Endometrium (tissue), 2 donors: ENCODE results near the gene CES1.
"Not testable (repeated sequence)": the region's sequence is repeated elsewhere in the genome, so short reads cannot be mapped to it uniquely, and the experiment has no call there.

Experiments
- FAIRE-seq: peaks from 2 replicates; lab custom pipeline; 2012; peaks lifted over from hg19 to GRCh38; lab: Jason Lieb, UNC
- donor health status: control.
- donor health status: control.

Gene CES1

GRCh38 chr16:55830658-55831294 lies 2.1 kb downstream of the CES1 start:
- FAIRE-seq, result no peak

- FAIRE-seq, result not testable (repeated sequence)
Observed at GRCh38 chr16:55829232-55829631, 3.7 kb downstream of the CES1 start.

GRCh38 chr16:55828680-55829079 lies 4.2 kb downstream of the CES1 start:
- FAIRE-seq, result no peak

GRCh38 chr16:55825115-55825728 lies 7.7 kb downstream of the CES1 start:
- no peak for FAIRE-seq

- no peak for FAIRE-seq
Observed at GRCh38 chr16:55824473-55825000, 8.4 kb downstream of the CES1 start.

GRCh38 chr16:55822280-55822810 lies 10.6 kb downstream of the CES1 start:
- FAIRE-seq, result no peak

- no peak for FAIRE-seq
Observed at GRCh38 chr16:55821210-55821609, 11.7 kb downstream of the CES1 start.

- FAIRE-seq, result no peak
Observed at GRCh38 chr16:55820615-55821014, 12.3 kb downstream of the CES1 start.

- FAIRE-seq, result no peak
Observed at GRCh38 chr16:55817236-55817912, 15.5 kb downstream of the CES1 start.

GRCh38 chr16:55816222-55816621 lies 16.7 kb downstream of the CES1 start:
- not testable (repeated sequence) for FAIRE-seq

GRCh38 chr16:55815320-55815719 lies 17.6 kb downstream of the CES1 start:
- FAIRE-seq, result no peak

- FAIRE-seq, result not testable (repeated sequence)
Observed at GRCh38 chr16:55814174-55814573, 18.7 kb downstream of the CES1 start.

GRCh38 chr16:55813730-55814129 lies 19.2 kb downstream of the CES1 start:
- FAIRE-seq, result not testable (repeated sequence)

- no peak for FAIRE-seq
Observed at GRCh38 chr16:55812951-55813350, 19.9 kb downstream of the CES1 start.

GRCh38 chr16:55811811-55812210 lies 21.1 kb downstream of the CES1 start:
- no peak for FAIRE-seq

- no peak for FAIRE-seq
Observed at GRCh38 chr16:55810451-55810961, 22.4 kb downstream of the CES1 start.

- no peak for FAIRE-seq
Observed at GRCh38 chr16:55809851-55810250, 23.0 kb downstream of the CES1 start.

- no peak for FAIRE-seq
Observed at GRCh38 chr16:55809386-55809785, 23.5 kb downstream of the CES1 start.

GRCh38 chr16:55808286-55808685 lies 24.6 kb downstream of the CES1 start:
- not testable (repeated sequence) for FAIRE-seq

- not testable (repeated sequence) for FAIRE-seq
Observed at GRCh38 chr16:55805104-55805503, 27.8 kb downstream of the CES1 start.

GRCh38 chr16:55803681-55804080 lies 29.2 kb downstream of the CES1 start:
- FAIRE-seq, result not testable (repeated sequence)

- FAIRE-seq, result not testable (repeated sequence)
Observed at GRCh38 chr16:55792934-55793374, 39.9 kb downstream of the CES1 start.

GRCh38 chr16:55791512-55791911 lies 41.4 kb downstream of the CES1 start:
- not testable (repeated sequence) for FAIRE-seq
